Effector CD8-positive, alpha-beta T cell (primary cell): ENCODE data around the gene ACVR1B.

Experiments
- DNase-seq: peaks from one replicate; lab custom pipeline; 2025; lab: John Stamatoyannopoulos, UW

ACVR1B gene

DNA sequence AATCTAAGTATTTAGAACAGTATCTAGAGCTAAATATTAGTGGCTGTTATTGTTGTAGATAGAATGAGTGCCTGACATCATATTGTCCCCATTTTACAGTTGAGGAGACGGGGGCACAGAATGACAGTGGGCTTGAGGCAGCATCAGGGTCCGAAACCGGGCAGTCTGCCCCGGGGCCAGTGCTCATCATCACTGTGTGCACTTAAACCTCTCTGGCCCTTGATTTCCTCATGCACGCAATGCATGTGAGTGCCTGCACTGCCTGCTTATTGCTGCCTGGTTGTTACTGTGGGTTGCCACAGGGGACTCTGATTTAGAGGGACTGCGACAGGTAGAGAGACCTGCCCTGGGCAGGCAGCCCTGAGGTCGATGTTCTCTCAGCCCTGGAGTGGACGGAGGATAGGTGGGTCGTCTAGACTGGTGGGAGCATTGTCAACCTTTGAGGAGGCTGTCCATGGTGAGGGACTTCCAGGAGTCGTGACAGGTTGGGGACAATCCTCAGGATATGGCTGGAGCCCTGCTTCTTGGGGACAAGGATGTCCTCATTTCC lies 34.4 kb upstream of the ACVR1B start:
- DNase-seq = no peak

DNA sequence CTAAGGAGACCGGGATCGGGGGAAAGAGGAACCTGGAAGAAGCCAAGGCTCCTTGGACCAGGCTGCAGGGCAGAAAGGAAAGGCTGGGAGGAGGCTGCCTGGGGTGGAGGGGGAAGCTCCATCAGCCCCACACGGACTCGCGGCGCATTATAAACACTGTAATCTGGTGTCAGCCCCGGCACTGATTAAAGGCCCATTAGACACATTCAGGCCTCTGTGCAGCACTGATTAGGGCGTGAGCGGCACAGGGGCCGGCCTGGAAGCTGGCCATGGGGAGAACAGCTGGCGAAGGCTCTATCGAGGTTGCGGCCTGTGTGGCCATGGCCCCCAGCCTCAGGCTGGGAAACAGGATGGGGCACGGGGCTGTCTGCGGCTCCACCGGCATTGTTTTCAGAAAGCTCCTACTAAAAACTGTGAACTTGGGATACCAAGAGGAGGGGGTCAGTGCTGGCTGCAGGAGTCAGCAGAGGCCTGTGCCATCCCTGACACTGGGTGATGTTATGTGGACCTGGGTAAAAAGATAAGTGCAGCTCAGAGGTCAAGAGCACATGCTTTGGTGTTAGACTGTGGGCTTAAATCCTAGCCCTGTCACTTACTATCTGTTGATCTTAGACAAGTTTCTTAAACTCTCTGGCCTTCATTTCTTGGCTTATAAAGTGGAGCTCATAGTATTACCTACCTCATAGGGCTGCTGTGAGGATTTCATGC lies 33.6 kb upstream of the ACVR1B start:
- no peak for DNase-seq

GRCh38 chr12:51920046-51920445 lies 31.5 kb upstream of the ACVR1B start:
- DNase-seq = no peak

DNA sequence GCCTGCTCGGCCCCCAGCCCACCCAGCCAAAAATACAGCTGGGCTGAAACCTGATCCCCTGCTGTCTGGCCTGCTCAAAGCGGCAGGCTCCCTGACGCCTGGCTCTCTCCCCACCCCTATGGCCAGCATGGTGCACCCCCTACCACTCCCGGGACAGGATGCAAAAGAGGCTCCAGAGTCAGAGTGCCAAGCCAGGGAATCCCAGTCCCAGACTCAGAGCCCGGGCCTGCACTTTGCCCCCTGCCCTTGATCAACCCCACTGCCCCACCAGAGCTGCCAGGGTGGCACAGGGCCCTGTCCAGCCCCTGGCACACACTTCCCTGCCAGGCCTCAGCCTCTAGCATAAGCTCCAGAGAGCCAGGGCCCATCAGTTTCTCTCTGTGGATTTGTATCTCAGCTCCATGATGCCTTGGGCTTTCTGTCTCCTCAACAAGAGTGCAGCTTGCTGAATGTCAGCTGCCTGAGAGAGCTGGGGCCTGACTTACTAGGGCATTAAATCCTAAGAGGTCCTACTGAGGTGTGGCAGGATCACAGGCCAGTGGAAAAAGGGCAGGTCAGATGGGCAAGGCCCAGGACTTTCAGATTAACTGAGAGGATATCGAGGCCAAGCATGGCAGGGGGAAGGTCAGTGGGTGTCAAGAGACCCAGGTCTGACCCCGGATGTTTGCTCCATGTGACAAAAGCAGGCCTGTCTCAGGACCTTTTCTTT lies 30.3 kb upstream of the ACVR1B start:
- DNase-seq = no peak

DNA sequence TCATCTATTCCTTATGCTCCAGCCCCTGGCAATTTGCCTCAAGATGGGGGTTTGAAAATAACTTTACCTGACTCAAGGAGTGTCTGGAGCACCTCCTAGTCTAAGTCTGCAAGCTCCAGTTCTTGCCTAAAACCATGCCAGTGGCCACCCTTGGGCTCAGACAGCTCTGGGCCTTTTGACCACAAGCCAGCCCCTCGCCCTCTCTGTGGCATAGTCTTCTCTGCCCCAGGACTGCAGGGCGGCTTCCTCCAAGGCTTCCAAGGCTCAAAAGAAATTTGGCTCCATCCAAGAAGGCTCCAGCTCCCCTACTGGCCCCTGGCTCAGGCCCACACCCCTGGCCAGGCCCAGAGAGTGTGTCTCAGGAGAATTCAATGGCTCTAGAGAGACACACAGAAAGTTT lies 29.4 kb upstream of the ACVR1B start:
- DNase-seq = no peak

DNA sequence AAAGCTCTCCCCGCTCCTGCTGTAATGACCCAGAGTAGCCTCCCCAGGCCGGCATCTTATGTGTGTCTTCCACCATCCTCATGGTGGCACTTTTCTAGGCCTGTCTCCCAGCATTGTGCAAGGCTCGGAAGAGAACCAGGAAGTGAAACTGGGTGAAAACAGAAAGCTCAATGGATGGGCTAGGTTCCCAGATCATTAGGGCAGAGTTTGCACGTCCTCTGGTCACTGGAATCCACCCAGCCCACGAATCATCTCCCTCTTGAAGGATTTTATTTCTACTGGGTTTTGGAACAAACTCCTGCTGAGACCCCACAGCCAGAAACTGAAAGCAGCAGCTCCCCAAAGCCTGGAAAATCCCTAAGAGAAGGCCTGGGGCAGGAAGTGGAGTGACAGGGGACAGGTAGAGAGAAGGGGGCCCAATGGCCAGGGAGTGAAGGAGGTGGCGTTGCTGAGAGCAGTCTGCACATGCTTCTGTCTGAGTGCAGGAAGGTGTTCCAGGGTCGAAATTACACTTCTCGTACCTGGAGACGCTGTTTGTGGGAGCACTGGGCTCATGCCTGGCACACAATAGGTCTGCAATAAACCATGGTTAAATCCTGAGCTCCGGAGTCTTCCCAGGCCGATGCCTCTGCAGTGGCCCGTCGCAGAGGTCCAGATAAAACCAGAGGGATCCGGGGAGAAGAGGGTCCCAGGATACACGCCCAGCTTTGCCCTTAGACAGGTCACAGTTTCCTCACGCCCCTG lies 28.6 kb upstream of the ACVR1B start:
- DNase-seq = no peak

GRCh38 chr12:51923506-51924365 lies 27.8 kb upstream of the ACVR1B start:
- peak; percentile 42 for DNase-seq

- DNase-seq = no peak
Observed at GRCh38 chr12:51924551-51925319, 26.8 kb upstream of the ACVR1B start.

- DNase-seq = no peak
Observed at GRCh38 chr12:51925346-51926063, 26.0 kb upstream of the ACVR1B start.

DNA sequence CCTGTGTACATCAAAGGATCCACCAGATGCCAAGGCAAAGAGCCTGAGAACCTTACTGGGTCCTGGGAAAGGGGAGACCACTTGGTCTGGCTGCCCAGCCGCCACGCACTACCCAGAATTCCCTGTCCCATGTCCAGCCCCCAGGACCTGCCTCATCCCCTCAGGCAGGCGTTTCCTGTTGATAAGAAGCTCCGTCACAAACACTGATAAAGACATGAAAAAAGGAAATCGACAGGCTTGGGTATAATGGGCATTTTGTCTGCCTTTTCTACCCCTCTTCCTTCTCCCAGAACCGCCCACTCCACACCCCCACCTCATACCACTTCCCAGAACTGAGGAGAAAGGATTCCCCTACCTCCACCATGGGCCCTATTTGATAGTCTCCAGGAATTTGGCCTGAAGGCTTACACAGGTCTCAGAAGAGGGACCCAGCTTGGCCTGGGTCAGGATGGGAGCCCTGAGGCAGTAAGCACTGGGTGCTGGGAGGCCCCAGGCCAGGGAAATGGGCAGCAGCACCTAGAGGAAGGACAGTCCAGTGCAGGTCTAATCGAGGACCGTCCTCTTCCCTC lies 25.4 kb upstream of the ACVR1B start:
- no peak for DNase-seq

- peak; percentile 20 for DNase-seq
Observed at GRCh38 chr12:51926718-51927117, 24.8 kb upstream of the ACVR1B start.

DNA sequence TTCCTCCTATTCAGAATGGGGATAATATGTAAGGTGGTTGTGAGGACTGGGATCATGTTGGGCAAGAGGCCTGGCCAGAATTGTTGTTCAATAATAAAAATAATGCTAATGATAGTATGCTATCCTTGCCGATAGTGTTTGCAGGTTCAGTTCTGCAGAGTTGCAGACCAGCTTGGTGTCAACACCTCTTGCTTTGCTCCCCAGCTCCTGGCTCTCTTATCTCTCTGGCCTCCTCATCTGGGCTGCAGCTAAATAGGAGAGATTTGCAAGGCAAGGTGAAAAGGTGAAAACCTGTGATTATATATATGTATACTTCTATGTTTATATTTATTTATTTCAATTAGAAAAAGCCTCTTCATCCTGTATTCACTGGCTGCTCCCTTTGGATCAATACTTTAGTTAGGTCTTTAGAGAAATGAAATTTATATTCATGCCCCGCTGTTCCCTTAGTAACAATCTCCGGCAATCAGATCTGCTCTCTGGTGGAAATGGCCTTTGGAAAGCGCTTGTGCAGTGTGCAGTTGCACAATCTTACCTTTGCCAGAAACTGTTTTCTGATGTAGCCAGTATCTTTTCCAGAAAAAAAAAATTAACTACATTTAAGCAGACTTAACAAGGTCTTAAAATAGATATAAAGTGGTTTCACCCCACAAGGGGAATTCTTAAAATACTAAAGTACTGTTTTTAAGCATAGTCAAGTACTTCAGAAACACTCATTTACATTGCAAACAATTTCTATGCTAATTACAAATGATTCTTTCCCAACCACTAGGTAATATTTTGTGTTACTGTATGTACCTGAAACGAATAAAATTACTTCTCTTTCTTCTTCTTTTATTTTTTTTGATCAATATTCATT lies 19.1 kb upstream of the ACVR1B start:
- DNase-seq = no peak

- DNase-seq = no peak
Observed at GRCh38 chr12:51934080-51934479, 17.4 kb upstream of the ACVR1B start.

DNA sequence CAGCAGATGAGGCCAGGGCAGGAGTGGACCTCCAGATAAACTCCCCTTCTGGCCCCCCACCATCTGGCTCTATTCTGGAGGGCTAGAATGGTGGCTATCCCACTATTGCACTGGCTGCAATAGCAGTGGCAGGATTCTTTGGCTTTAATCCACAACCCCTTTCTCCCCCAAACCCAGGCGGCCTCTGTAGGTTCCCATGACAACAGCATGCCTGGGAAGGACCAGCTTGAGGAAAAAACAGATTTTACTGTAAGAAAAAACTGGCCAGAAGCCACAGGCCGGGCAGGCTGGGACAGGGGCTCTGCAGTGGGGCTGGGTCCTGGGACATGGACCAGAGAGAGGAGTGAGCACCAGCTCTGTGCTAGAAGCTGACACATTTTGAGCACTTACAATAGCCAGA lies 13.6 kb upstream of the ACVR1B start:
- DNase-seq = no peak

GRCh38 chr12:51938726-51939125 lies 12.8 kb upstream of the ACVR1B start:
- DNase-seq = no peak

- no peak for DNase-seq
Observed at GRCh38 chr12:51941011-51941581, 10.4 kb upstream of the ACVR1B start.

GRCh38 chr12:51941604-51942003 lies 9.9 kb upstream of the ACVR1B start:
- no peak for DNase-seq

- DNase-seq = no peak
Observed at GRCh38 chr12:51942056-51942455, 9.4 kb upstream of the ACVR1B start.
